BJ (cell line): ENCODE data around the gene CDKAL1. TPM values are rescaled to one million over a fixed set of nuclear protein-coding genes. Genes with fewer than 3 reads are reported as not detected.

Experiments used
- CTCF ChIA-PET: fragments of 350-600 bp; formaldehyde crosslinking; extraction: SDS; loops from one replicate; lab custom pipeline; 2021; ENCODE audit warnings: antibody characterized with exemption, inconsistent platforms; lab: Yijun Ruan, JAX
- POLR2A ChIA-PET: fragments of 300-600 bp; sonication (Branson Sonifier 250); formaldehyde crosslinking; extraction: SDS; loops from one replicate; lab custom pipeline; 2021; ENCODE audit warnings: antibody characterized with exemption; lab: Charles Lee
- DNase-seq: peaks from one replicate; pipeline ENCODE4 v3.0.0-alpha.2; 2011; ENCODE audit warnings: low read depth
- H3K27me3 ChIP-seq: 2 replicates; pipeline ENCODE4 v1.6.0; 2011; ENCODE audit warnings: low read length; ENCODE audit not compliant: control insufficient read depth, insufficient read depth
- H3K36me3 ChIP-seq: 2 replicates; pipeline ENCODE4 v1.5.1; 2011; ENCODE audit warnings: low read length; ENCODE audit not compliant: control insufficient read depth, insufficient read depth
- H3K4me3 ChIP-seq: 2 replicates; pipeline ENCODE4 v1.5.1; 2011; ENCODE audit warnings: low read depth, mild to moderate bottlenecking, control low read depth, low read length
- polyA plus RNA-seq: library from polyadenylated mRNA; depleted of rRNA; stranded (reverse); fragments of >200 nt; gene quantifications from 2 replicates; pipeline ENCODE4 v1.2.3, GENCODE V29; 2011
- TF ChIP-seq, protein P1 (sequence below): IDR thresholded peaks from 2 replicates; pipeline ENCODE4 v1.5.1; 2011; ENCODE audit warnings: low read depth, mild to moderate bottlenecking, control low read depth, inconsistent platforms, low read length, moderate library complexity; ENCODE audit not compliant: insufficient read depth

Gene CDKAL1
- polyA plus RNA-seq, 1 experiment, result 3.8 TPM

DNA sequence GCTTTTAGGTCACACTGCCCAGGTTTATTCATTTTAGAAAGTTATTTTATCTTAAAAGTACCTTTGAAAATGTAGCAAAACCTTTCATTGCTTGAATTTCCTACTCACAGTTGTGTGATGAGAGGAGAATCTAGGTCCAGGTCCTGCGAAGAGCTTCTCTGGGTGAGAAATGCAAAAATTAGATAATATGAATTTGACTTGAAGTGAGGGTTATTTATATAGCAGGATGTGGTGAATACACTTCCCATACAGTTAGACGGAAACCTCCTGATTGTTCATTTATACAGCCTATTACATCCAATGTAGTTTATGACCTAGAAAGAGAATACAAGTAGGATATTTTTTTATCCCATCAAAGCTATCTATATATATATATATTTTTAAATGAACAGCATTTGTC lies 30.5 kb downstream of the CDKAL1 start:
- no peak for DNase-seq
- ChIA-PET POLR2A (no interaction called here), CTCF (interaction anchor here (1.0 to 6.0 kb wide), 5 partner anchors 111 to 1382 kb away, joined by 3 to 53 read pairs (median 8); partner anchors contain the start of gene SOX4)
- Histone ChIP-seq H3K27me3 (no peaks in the 10 kb centered on the region), H3K4me3 (no peak overlapping the region), H3K36me3 (no peaks in the 10 kb centered on the region)
- TF ChIP-seq, protein P1, sequence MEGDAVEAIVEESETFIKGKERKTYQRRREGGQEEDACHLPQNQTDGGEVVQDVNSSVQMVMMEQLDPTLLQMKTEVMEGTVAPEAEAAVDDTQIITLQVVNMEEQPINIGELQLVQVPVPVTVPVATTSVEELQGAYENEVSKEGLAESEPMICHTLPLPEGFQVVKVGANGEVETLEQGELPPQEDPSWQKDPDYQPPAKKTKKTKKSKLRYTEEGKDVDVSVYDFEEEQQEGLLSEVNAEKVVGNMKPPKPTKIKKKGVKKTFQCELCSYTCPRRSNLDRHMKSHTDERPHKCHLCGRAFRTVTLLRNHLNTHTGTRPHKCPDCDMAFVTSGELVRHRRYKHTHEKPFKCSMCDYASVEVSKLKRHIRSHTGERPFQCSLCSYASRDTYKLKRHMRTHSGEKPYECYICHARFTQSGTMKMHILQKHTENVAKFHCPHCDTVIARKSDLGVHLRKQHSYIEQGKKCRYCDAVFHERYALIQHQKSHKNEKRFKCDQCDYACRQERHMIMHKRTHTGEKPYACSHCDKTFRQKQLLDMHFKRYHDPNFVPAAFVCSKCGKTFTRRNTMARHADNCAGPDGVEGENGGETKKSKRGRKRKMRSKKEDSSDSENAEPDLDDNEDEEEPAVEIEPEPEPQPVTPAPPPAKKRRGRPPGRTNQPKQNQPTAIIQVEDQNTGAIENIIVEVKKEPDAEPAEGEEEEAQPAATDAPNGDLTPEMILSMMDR, result no peak

DNA sequence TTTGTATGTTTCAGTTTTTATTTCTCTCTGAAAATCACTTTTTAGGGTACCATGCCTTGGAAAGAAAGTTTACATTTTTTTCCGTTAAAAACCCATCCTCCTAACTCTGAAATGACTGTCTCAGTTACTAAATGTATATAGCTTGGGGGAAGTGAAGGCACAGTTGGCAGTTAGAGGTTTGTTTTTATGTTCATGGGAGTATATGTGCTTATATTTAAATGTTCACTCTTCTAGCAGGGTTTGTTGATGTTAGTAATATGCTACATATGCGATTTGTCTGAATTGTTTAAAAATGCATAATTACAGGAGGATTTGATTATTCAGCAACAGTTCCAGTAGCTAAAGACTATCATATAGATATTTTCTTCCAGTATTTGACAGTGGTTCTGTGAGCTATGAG lies 31.1 kb downstream of the CDKAL1 start:
- CTCF ChIA-PET, result interaction anchor here (2.0 to 6.0 kb wide), 2 partner anchors 312 to 1024 kb away, joined by 12 to 53 read pairs; no protein-coding TSS in a partner anchor
- TF ChIP-seq, protein P1, result no peak

GRCh38 chr6:20566109-20566508 lies 31.9 kb downstream of the CDKAL1 start:
- CTCF ChIA-PET, result interaction anchor here (6.0 kb wide), 1 partner anchor 1023 kb away, joined by 53 read pairs; no protein-coding TSS in a partner anchor
- POLR2A ChIA-PET, result no interaction called here
- TF ChIP-seq, protein P1, result no peak

More for the DNA sequence above, 31.1 kb downstream of the CDKAL1 start:
- no peak for DNase-seq
- H3K36me3 ChIP-seq, result no peaks in the 10 kb centered on the region
- H3K27me3 ChIP-seq, result no peaks in the 10 kb centered on the region
- POLR2A ChIA-PET, result no interaction called here
- H3K4me3 ChIP-seq, result no peak overlapping the region

GRCh38 chr6:20569000-20569610 lies 34.8 kb downstream of the CDKAL1 start:
- CTCF ChIA-PET, result interaction anchor here (2.0 kb wide), 1 partner anchor 1020 kb away, joined by 4 read pairs; no protein-coding TSS in a partner anchor
- no peaks in the 10 kb centered on the region for H3K27me3 ChIP-seq
- TF ChIP-seq, protein P1, result no peak
- no peaks in the 10 kb centered on the region for H3K36me3 ChIP-seq
- POLR2A ChIA-PET, result no interaction called here
- H3K4me3 ChIP-seq, result no peak overlapping the region
- no peak for DNase-seq

More at GRCh38 chr6:20566109-20566508, 31.9 kb downstream of the CDKAL1 start:
- Histone ChIP-seq H3K4me3 (no peak overlapping the region), H3K27me3 (no peaks in the 10 kb centered on the region), H3K36me3 (no peaks in the 10 kb centered on the region)
- DNase-seq, result no peak

DNA sequence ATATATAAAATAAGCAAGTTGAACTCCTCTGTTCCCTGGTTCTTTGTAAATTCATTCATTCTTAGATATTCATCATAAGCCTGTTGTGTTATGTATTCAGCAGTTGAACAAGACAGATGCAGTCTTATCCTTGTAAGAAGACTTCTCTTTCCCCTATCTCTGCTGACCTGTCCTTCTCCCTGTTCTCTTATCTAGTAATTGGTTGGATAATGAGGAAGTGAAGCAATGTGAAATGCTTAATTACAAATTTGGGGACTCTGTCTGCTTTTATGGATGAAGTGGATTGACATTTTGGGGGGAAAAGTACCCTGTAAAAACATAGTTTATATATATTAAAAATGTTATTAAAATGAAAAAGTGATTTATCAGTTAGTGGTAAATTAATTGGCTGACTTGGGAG lies 37.0 kb downstream of the CDKAL1 start:
- H3K27me3 ChIP-seq, result no peaks in the 10 kb centered on the region
- POLR2A ChIA-PET, result no interaction called here
- H3K4me3 ChIP-seq, result no peak overlapping the region
- no peak for DNase-seq
- H3K36me3 ChIP-seq, result no peaks in the 10 kb centered on the region
- CTCF ChIA-PET, result interaction anchor here (1.2 kb wide), 1 partner anchor 192 kb away, joined by 3 read pairs; no protein-coding TSS in a partner anchor
- TF ChIP-seq, protein P1, result no peak
